Astrocyte of the cerebellum (primary cell): ENCODE results near the gene CCDC50.

Source experiments
- DNase-seq: peaks from one replicate; pipeline ENCODE4 v3.0.0-alpha.2; 2011; ENCODE audit warnings: low read depth
- H3K4me3 ChIP-seq: 2 replicates; pipeline ENCODE4 v1.5.1; 2011; ENCODE audit warnings: mild to moderate bottlenecking, low read depth, low read length, moderate library complexity
- in situ Hi-C: cut with HindIII; loops from 2 replicates; pipeline ENCODE4 v1.10.0; 2017; ENCODE audit warnings: low sequenced_read_pairs
- TF ChIP-seq, protein P1 (sequence below): IDR thresholded peaks from 2 replicates; pipeline ENCODE4 v1.5.1; 2012; ENCODE audit warnings: low read length, low read depth, moderate library complexity, mild to moderate bottlenecking; ENCODE audit errors: missing control alignments

CCDC50 gene

DNA sequence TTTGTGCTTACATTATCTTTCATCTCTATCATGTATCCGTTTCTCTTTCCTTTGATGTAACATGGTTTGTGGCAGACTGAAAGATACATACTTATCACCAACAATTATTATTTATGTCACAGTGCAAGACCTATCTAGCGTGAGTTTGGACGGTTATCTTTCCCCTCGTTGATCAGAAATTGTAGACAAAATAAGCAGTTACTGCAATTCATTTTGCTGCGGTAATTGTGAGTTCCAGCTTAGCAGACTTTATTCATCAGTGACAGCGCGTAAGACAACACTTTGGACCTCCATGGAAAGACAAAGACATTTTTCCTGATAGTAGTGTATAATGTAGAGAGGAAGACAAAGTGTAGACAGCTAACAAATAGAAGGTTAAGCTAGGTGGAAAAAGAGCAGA lies 52.1 kb downstream of the CCDC50 start:
- no peak overlapping the region for H3K4me3 ChIP-seq
- no peak for DNase-seq
- TF ChIP-seq, protein P1, sequence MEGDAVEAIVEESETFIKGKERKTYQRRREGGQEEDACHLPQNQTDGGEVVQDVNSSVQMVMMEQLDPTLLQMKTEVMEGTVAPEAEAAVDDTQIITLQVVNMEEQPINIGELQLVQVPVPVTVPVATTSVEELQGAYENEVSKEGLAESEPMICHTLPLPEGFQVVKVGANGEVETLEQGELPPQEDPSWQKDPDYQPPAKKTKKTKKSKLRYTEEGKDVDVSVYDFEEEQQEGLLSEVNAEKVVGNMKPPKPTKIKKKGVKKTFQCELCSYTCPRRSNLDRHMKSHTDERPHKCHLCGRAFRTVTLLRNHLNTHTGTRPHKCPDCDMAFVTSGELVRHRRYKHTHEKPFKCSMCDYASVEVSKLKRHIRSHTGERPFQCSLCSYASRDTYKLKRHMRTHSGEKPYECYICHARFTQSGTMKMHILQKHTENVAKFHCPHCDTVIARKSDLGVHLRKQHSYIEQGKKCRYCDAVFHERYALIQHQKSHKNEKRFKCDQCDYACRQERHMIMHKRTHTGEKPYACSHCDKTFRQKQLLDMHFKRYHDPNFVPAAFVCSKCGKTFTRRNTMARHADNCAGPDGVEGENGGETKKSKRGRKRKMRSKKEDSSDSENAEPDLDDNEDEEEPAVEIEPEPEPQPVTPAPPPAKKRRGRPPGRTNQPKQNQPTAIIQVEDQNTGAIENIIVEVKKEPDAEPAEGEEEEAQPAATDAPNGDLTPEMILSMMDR: no peak
- in situ Hi-C loops: no loop called here

DNA sequence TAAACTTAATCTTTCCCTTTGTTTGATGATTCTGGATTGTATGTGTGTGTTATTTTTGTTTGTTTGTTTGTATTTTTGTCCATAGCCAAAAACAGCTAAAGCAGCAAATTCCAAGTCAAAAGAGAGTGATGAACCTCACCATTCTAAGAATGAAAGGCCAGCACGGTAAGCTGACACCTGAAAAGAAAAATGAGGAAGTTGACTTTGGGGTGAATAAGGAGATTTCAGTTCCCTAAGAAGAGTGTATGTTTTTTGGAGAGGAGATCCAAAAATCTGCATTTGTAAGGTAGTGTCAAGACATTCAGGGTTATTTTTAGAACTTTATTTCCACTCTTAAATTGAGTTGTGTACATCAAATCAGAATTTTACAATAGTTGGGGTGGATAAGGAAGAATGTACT lies 53.5 kb downstream of the CCDC50 start:
- DNase-seq: no peak
- TF ChIP-seq, protein P1: no peak
- in situ Hi-C loops: no loop called here
- no peak overlapping the region for H3K4me3 ChIP-seq

DNA sequence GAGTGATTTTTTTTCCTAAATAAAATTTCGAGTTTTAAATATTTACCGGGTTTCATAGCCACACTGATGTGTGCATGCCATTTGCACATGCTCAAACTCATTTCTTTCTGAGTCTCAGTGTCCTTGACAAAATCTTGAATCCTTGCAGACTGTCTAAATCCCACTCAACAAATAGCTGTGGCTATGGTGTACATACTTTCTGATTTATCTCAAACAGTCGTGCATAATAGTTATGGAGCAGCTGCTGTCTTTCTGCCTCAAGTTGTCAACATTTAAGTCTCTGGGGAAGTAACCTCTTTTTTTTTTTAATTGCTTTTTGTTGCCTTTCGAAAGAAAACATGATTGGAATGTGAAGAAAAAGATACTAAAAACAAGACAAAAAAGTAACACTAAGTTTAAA lies 53.9 kb downstream of the CCDC50 start:
- TF ChIP-seq, protein P1: no peak
- in situ Hi-C loops: no loop called here
- H3K4me3 ChIP-seq: no peak overlapping the region
- no peak for DNase-seq

DNA sequence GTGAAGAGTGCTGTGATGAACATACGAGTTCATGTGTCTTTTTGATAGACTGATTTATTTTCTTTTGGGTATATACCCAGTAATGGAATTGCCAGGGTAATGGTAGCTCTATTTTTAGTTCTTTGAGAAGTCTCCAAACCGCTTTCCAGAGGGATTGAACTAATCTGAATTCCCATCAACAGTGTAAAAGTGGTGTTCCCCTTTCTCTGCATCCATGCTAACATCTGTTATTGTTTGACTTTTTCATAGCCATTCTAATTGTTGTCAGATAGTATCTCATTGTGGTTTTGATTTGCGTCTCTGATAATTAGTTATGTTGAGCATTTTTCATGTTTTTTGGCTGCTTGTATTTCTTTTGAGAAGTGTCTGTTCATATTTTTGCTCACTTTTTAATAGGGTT lies 55.9 kb downstream of the CCDC50 start:
- in situ Hi-C loops: no loop called here

DNA sequence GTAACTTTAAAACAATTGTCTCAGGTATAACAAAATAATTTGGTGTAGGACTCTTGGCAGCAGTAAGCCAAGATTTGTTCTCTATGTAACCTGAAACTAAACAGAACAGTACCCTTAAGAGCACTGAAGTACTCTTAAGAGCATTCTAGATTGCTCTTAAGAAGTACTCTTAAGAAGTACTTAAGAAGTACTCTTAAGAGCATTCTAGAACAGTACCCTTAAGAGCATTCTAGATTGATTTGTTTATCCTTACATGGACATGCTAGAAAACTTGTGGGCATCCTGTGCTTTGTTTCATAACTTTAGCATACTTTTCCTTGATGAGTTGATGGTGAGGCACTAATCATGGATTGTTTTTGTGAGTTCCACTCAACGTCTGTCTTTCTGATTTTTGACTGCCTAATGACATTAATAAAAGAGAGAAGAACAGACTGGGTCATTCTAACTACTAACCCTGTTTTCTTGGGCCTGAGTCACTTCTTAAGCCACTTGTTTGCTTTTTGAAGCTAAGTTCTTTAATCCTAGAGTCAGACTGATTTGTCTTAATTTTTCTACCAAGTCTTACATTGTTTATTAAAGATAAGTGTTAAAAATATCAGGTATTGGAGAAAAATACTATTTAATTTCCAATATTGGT lies 58.4 kb downstream of the CCDC50 start:
- no peak overlapping the region for H3K4me3 ChIP-seq
- in situ Hi-C loops: no loop called here
- TF ChIP-seq, protein P1: no peak
- no peak for DNase-seq

More for the DNA sequence above, 55.9 kb downstream of the CCDC50 start:
- TF ChIP-seq, protein P1: no peak
- H3K4me3 ChIP-seq: no peak overlapping the region
- no peak for DNase-seq

DNA sequence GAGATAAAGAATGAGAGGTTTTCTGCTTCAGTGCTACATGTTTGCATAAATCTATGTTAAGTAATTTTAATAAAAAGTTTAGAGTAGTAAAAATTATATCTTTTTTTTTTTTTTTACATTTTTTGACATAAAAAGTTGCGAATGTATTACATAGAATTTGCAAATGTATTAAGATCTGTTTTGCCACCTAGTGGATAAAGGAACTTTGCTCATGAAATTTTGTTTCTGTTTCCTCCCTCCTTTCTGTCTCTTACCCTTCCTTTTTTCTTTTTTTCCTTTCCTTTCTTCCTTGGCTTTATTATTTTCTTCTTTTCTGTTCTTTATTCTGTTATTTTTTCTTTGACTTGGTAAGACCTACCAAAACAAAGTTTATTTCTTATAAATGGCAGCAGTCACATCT lies 59.6 kb downstream of the CCDC50 start:
- DNase-seq: no peak
- in situ Hi-C loops: no loop called here
- TF ChIP-seq, protein P1: no peak
- no peak overlapping the region for H3K4me3 ChIP-seq
